OCI-LY7 (cell line): ENCODE results near the gene AXIN1.

ENCODE experiments used
- CTCF ChIP-seq: fragments of 200-600 bp; sonication (generic); conservative IDR thresholded peaks from 2 replicates; pipeline ENCODE4 v1.5.1; 2014; ENCODE audit warnings: mild to moderate bottlenecking, antibody characterized with exemption, low read length, moderate library complexity, mixed read lengths
- EZH2phosphoT487 ChIP-seq: fragments of 200-600 bp; sonication (generic); IDR thresholded peaks from 2 replicates; pipeline ENCODE4 v1.6.1; 2018; ENCODE audit warnings: low read depth, borderline replicate concordance, mild to moderate bottlenecking, mixed run types, antibody characterized with exemption, low read length, moderate library complexity, mixed read lengths

GRCh38 chr16:381789-382717, 29.5 kb upstream of the AXIN1 start, which contains the start of gene PGAP6:
- TF ChIP-seq CTCF (no peak), EZH2phosphoT487 (no peak)
